GM18499 (cell line): ENCODE measurements around the gene ZNF398.

ENCODE experiments used
- ATAC-seq: cut with Tn5 transposase; IDR thresholded peaks from one replicate; pipeline ENCODE4 v1.9.1; 2021; ENCODE audit warnings: moderate number of reproducible peaks; ENCODE audit not compliant: insufficient read depth, unreplicated experiment

ZNF398 gene

DNA sequence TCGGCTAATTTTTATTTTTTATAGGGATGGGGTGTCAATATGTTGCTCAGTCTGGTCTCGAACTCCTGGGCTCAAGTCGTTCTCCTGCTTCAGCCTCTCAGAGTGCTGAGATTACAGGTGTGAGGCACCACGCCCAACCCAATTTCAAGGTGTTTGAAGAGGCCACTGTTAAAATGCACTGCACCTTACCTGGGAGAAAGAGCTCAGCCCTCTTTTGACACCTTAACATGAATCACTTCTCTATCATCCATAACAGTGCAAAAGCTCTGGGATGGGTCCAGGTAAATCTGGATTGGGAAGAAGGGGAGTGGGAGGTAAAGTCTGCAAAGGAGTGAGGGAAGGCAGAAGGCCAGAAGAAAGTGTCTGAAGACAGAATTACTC, 47.5 kb downstream of the ZNF398 start:
- no peak for ATAC-seq

DNA sequence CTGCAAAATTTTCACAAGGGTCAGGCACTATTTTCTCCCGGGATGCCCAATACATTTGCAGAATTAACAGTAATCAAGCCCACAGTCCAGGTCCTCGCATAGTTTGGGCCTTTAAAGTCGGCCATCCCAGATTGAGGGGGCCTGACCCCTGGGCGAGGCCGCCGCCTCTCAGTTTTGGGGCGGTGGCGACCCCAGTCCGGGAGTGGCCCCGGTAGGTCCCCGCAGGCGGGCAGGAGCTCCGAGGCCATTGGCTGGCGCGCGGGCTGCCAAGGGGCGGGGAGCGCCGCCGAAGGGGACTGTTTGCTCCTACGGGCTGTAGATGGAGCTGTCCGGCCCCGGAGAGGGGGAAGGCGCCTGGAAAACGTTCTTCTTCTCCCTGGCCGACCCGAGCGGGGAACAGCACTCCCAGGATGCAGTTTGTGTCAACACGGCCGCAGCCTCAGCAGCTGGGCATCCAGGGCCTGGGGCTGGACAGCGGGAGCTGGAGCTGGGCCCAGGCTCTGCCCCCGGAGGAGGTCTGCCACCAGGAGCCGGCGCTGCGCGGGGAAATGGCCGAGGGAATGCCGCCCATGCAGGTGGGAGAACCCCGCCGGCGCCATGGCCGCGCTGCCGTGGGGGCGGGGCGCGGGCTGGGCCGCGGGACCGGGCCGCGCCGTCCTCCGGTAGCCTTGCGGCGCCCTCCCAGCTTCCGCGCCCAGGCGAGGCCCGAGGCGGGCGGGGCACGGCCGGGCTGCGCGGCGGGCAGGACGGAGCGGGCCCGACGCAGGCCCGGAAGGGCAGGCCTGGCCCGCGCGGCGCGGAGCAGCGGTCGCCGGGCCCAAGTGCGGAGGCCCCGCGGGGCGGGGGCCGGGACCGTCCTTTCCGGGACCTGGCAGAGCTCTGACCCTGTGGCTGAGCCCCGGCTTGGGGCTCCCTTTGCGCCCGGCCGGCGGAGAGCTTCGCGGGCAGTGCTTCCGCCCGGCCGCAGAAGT, 48.2 kb downstream of the ZNF398 start, which contains the start of gene ZNF282:
Gene ZNF282 (plus strand): TSS at position 367 of the 971 bp plus-strand sequence. CDS start 44 bp downstream, at position 411.
- ATAC-seq: peak; percentile 70

DNA sequence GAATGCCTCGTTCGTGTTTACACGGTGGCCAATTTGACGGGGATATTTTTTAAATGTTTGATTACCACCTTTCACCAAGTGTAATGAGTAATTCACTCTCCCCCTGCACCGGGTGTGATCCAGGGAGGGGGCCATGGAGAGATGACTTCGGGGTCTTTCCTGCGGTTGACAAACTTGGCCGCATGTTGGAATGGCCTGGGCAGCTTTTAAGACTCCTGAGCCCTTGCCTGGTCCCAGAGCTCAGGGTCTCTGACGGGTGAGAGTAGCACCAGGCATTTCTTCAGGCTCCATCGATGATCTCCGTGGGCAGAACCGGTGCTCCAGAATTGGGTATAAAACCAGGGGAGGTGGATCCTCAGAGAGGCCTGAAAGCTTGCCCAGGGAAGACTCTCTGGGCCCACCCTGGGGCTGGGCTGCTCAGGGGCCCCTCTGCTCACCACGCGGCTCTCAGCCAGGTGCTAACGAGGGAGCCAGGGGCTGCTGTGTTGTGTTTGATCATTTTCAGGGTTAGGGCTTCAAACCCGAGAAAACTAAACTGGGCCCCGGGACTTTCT, 49.0 kb downstream of the ZNF398 start:
- ATAC-seq: no peak

DNA sequence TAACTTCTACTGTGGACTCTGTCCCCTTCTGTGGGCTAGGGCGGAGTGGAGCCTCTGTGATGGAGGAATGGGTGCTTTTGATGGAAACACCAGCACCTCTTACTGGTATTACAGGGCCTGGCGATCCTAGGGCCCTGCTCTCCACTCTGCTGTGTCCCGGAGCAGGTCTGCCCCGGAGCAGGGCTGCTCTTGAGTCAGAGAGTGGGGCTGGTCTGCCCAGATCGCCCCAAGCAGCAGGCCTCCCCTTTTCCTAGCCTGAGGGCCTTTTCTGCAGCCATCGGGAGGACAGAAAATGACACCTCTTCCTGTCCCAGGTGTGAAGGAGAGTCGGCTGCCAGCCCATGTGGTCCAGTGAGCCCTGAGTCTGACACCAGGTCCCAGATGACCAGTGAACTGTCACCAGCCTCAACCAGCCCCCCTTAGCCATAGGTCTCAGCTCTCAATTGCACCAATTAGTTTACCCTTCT, 49.5 kb downstream of the ZNF398 start:
- no peak for ATAC-seq

DNA sequence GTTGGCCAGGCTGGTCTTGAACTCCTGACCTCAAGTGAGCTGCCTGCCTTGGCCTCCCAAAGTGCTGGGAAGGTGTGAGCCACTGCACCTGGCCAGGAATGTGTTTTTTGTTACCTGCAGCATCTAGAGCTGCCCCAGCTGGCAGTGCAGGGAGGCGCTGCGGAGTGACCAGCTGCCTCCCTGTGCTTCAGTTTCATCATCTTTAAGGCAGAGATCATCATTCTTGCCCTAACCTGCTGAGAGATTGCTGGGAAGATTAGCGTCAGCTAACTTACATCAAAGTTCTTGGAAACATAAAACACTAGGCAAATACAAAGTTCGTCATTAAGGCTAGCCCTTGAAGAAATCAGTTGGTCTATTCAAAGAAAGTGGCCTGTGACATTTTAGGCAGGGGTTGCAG, 50.4 kb downstream of the ZNF398 start:
- ATAC-seq: no peak

DNA sequence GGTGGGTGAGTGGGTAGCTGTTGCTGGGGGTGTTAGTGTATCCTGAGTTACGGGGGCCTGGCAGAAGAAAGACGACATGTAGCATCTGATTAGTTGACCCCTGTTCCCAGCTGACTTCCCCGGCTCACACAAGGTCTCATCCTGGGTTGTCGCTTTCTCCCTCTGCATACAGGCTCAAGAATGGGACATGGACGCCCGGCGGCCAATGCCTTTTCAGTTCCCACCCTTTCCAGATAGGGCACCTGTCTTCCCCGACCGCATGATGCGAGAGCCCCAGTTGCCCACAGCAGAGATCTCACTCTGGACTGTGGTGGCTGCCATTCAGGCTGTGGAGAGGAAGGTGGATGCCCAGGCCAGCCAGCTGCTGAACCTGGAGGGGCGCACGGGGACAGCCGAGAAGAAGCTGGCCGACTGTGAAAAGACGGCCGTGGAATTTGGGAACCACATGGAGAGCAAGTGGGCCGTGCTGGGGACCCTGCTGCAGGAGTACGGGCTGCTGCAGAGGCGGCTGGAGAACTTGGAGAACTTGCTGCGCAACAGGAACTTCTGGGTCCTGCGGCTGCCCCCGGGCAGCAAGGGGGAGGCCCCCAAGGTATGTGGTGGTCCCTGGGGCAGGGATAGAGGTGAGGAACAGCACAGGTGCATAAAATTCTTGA, 51.0 kb downstream of the ZNF398 start:
- no peak for ATAC-seq

DNA sequence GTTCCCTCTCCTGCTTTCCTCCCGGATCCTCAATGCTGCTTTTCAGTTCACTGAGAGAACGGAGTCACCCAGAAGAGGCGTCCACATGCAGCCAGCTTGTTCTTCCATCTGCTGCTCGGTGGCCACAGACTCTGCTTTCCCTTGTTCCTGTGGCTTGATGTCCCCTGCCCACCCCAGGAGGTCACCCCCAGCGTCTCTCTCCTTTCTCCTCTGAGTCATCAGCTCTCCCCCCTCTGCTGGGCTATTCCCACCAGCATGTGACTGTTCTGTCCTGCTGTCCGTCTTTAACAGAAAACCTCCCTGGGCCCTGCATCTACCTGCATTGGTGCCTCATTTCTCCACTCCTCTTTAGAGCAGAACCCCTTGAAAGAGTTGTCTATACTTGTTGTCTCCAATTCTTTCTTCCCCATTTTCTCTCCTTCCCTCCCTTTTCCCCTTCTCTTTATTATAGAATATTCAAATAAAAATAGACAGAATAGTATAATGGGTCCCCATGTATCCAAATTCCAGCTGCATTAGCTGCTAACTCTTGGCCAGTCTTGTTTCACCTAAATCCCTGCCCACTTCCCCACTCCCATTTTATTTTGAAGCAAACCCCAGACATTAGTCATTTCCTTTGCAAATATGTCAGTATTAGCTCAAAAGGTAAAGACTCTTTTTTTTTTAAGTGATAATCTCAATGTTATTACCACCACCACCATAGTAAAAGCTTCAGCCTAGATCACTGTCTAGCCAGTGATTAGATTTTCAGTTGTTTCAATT, 52.2 kb downstream of the ZNF398 start:
- ATAC-seq: no peak

DNA sequence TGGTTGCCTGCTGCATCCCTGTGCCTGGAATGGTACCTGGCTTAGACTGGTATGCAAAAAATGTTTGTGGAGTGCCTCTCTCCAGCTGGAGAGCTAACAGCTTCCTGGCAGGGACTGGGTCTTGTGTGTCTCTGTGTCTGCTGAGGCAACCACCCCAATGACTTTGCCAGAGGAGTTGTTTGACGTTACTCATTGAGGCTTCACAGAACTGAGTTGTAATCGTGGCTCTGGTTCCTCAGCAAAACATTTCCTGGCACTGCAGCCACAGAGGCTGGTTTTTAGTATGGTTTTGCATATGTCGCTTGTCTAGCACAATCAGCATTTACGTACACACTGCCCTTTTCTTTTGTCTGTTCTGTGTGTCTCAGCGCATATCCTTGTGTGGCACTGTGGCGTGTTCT, 55.6 kb downstream of the ZNF398 start:
- no peak for ATAC-seq

DNA sequence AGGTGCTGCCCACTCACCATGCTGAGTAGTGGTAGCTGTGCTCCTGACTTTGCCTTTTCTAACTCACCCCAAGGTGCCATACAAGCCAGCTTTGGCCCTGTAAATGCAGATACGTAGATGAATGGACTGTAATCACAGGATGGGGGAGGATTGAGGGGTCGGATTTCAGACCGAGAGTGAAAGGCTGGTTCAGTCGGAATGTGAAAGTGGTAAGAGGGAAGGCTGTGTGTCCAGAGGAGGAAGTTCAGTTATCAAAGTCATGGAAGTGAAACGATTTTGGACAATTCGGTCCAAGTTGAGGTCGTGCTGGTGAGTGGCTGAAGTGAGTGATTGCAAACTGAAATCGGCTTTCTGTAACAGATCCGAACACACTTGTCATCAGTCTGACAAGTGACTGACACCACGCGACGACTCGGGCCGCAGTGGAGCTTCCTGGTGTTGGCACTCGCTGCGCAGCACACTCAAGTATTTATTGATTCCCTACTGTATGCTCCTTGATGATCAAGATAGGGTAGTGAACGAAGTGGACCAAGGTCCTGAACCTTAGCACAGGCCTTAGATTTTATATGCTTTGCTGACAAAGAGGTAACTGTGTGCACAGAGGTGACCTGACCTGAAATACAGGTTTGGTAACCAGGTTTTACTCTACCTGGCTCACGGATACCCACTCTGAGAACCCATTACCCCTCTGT, 58.6 kb downstream of the ZNF398 start:
- no peak for ATAC-seq

DNA sequence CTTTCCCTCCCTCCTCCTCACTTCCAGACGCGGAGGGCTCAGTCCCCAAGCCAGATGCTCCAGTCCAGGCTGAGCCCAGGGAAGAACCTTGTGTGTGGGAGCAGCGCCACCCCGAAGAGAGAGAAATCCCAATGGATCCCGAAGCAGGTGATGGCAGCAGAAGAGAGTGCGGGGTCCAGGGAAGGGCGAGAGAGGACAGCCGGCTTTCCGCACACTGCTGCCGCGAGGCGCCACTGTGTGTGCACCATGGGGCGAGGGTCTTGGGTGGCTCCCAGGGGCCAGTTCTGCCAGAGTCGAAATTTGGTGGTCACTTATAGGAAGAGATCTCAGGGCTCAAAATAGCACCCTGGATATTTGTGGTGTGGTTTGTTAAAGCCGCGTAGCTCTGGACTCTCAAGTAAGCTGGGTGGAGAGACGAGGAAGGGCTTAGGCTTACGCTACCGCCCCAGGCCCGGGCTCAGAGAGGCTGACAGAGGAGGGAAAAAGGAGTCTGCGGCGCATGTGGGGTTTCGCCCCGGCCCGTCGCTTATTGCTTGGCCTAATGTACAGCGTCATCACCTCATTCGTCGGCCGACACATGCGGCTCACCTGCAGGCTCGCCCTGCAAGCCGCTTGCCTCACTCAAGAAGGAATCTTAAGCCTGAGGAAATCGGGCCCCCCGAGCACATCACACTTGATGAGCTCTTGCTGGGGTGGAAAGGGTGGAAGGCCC, 60.2 kb downstream of the ZNF398 start:
- ATAC-seq: no peak

DNA sequence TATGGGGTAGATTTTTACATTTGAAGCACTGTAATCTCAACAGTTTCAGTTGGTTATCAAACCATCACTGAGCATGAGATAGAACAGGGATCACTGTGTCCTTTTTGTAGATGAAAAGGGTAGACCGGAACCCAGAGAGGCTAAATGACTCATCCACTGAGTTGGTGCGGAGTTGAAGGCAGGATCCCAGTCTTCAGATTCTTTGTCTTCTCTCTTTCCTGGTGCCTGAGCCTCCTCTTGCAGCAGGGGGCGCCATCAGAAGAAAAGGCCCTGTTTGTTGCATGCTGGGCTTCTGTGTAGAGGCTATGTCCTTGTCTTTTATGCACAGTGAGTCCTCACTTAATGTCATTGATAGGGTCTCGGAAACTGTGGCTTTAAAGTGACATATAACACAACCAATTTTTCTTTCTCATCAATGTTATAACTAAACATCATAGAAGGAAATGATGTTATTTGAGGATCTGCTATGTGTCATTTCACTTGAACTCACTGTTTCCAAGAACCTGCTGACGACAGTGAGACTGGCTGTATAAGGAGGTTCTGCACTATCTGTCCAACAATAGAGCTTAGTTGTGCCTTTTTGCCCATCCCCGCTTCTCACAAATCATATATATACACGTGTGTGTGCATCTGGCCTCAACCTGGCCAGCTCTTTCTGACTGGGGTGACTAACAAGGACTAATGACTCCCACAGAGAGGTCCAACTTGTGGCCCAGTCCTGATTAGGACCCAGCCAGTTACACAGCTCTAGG, 62.4 kb downstream of the ZNF398 start:
- ATAC-seq: no peak

DNA sequence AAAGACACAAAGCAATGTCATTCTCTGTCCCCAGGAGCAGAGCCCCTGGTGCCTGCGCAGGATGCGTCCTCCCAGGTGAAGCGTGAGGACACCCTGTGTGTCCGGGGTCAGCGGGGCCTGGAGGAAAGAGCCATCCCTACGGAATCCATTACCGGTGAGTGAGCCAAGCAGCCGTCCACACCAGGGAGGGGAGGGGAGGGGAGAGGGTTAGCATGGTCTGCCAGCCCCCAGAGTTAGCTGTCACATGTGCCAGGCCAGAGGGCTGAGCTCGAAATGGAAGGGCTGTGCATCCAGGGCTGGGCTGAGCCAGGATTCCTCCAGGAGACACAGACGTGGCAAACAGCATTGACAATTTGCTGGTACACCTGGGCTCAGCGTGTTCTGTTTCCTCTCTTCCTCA, 63.3 kb downstream of the ZNF398 start:
- ATAC-seq: no peak

DNA sequence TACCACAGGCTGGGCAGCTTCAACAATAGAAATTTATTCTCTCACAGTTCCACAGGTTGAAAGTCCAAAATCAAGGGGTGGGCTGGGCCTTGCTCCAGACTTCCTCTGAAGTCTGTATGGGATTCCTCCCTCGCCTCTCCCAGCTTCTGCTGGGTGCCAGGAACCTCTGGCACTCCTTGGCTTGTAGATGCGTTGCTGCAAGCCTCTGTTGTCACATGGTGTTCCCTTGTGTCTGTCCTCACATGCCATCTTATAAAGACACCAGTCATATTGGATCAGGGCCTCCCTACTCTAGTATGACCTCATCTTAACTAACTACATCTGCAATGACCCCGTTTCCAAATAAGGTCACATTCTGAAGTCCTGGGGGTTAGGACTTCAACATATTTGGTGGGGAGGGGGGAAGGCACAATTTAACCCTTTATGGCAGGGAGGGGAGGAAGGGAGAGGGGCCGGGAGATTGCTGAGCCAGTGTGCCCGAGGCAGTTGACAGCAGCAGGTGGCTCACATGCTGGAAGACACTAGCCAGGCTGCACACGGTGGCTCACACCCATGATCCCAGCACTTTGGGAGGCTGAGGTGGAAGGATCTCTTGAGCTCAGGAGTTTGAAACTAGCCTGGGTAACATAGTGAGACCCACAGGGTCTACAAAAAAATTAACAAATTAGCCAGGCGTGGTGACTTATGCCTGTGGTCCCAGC, 66.9 kb downstream of the ZNF398 start:
- no peak for ATAC-seq

DNA sequence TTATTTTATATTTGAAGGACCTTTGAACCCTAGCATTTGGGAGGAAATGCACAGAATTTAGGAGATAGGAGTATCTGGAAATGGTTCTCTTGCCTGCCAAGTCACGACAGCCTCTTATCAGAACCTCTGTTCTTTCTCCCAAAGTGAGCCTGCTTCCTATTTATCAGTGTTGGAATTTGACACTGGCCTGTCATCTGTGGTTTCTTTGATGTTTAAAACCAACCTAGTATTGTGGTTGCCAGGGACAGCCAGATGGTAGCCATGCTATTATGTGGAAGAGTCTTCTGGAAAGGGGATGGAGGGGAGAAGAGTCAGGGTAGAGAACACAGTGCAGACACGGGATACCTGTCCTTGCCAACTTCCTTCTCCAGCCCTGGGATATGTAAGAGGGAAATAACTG, 69.1 kb downstream of the ZNF398 start:
- ATAC-seq: no peak

DNA sequence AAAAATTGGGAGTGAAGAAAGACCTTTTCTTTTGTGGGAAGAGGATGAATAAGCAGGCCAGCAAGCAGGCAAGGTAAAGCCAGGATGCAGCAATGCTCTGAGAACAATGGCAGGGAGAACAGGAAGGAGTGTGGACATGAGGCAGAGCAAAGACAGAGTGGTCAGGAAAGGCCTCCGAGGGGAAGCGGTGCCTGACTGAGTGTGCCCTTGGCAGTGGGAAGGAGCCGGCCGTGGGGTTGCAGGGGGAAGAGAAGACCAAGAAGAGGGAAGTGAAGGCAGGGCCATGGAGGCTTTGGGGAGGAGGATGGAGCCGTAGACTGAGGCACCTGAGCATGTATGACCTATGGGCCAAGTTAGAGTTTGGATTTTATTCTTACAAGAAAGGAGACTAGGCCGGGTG, 70.3 kb downstream of the ZNF398 start:
- ATAC-seq: no peak

DNA sequence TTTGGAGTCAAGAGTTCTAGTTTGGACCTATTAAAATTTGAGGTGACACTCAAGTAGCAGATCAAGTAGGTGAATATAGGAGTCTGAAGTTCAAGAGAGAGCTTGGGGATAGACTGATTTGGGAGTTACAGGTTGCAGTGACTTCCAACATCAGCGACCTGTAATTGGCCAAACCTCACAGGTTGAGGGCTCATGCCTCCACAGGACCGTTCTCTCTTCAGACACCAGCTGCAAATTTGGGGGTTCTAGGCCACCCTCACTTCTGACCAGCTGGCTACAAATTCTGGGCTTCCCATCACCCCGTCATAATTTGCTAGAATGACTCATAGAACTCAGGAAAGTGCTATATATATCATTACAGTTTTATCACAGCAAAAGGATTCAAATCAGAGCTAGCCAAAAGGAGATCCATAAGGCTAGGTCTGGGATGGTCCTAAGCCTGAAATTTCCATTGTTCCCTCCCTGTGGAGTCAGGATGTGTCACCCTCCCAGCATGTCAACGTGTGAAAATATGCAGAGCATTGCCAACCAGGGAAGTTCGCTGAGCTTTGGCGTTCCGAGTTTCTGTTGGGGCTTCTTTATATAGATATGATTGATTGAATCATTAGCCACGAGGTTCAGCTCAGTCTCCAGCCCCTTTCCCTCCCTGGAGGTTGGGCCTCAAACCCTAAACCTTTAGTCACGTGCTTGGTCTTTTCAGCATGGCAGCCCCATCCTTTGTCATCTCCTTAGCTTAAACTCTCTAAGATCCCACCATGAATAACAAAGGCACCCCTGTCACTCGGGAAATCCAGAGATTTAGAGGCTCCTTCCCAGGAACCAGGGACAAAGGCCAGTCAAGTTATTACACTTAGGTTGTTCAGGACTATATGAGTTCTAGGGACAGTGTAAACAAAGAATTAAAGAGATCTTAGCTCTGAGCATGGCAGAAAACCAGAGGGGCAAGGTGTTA, 71.5 kb downstream of the ZNF398 start:
- ATAC-seq: no peak

DNA sequence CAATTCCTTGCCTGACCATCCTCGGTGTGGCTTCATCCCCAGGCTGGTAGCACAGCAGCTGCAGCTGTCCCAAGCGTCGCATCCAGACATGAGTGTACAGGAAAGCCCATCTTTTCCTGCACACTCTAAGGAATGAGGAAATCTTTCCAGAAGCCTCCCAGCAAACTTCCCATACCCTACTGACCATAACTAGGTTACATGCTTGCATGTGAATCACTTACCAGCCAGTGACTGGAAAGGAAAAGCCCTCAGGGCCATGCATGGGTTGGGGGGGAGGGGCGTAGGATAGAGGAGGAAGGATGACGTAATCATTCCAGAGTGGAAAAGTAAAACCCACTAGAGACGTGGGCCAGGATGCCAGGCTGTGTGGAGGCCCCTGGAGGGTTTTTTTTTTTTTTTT, 73.3 kb downstream of the ZNF398 start:
- ATAC-seq: no peak
